Cardiac septum (tissue), 1 donor: ENCODE measurements around the gene FOXP1. TPM values are rescaled to one million over a fixed set of nuclear protein-coding genes. Genes with fewer than 3 reads are reported as not detected.

ENCODE experiments used
- DNase-seq: peaks from one replicate; pipeline ENCODE4 v3.0.0-alpha.2; 2020; ENCODE audit warnings: low spot score
- intact Hi-C: fragments of 100-400 bp; cut with DNase I; formaldehyde crosslinking; loops from one replicate; pipeline ENCODE4 v1.14.0; 2022
- total RNA-seq: library from RNA; stranded (reverse); fragmentation: NEBNext Ultra II Directional; extraction: Animal tissue kit (Norgen Biotek cat#: 25700); gene quantifications from one replicate; pipeline ENCODE4 v1.2.1, GENCODE V29; 2021
- donor health status: DM: no; HTN: no; CAD: no.

Gene FOXP1
- total RNA-seq, 1 donor from 2014 or later: 53.2 TPM

DNA sequence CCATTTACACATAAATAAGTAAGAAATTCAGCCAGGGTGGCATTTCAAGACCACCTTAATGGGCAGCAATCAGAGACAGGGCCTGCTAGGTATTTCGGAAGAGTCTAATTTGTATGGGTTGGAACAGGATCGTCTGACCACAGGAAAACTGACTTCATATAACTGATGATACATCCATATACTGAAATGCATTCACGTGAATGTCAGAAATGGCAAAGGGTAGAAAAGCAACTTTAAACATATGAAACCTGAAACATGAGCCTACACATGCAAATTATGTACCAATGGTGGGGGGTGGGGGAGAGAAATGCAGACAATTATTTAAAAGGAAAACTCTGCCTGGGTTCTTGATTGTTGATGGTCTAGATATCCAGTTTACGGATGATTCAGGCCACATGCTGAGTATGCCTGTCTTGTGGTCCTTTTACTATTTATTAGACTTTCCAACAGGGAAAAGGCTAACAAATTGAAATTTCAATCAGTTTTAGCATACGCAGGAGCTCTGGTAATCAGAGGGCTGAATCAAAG, 582.2 kb downstream of the FOXP1 start:
- no peak for DNase-seq
- intact Hi-C loops: no loop called here

DNA sequence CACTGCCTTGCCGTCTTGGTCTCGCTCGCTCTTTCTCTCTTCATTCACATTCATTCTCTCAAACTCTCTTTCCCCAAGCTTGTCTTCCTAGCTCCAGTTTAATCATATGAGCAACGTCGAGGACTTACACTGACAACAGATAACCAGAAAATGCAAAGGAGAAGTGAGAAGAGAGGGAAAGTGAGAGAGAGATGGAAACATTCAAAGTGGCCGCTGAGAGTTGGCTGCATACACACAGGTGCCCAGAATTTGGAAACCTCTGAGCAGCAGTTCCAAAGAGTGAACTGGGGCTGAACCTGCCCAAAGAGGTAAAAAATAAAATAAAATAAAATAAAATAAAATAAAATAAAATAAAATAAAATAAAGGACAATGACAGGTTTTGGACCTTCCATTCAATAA, 583.0 kb downstream of the FOXP1 start:
- intact Hi-C loops: no loop called here
- DNase-seq: no peak

DNA sequence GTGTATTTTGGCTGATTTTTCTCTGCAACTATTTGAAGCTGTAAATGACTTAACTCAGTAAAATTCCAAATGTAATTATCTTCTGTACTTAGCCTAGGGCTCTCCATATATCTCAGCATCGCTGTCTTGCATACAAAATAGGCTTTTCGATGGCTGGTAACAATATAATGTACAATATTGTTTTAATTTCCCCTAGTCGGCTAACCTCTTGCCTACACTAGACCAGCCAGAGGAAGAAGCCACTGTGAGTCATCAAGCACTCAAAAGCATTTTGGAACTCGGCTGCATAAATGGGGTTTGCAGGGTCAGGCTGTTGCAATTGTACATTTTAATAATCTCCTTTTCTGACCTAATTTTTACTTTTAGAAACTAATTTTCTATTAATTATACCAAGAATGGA, 583.8 kb downstream of the FOXP1 start:
- no peak for DNase-seq
- intact Hi-C loops: loop anchor here (10.0 kb wide), 1 partner anchor 285 kb away; no protein-coding TSS in a partner anchor

DNA sequence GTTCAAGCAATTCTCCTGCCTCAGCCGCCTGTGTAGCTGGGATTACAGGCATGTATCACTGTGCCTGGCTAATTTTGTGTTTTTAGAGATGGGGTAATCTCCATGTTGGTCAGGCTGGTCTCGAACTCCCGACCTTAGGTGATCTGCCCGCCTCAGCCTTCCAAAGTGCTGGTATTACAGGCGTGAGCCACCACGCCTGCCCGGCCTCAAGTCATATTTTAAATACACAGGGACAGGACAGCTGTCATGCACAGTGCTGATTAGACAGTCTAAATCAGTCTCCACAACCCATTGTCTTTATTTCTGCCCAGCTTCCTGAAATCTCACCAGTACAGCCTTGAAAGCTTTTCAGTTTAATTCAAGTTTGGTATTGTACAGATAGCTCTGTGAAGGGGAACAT, 587.4 kb downstream of the FOXP1 start:
- intact Hi-C loops: loop anchor here (10.0 kb wide), 1 partner anchor 281 kb away; no protein-coding TSS in a partner anchor
- DNase-seq: no peak

DNA sequence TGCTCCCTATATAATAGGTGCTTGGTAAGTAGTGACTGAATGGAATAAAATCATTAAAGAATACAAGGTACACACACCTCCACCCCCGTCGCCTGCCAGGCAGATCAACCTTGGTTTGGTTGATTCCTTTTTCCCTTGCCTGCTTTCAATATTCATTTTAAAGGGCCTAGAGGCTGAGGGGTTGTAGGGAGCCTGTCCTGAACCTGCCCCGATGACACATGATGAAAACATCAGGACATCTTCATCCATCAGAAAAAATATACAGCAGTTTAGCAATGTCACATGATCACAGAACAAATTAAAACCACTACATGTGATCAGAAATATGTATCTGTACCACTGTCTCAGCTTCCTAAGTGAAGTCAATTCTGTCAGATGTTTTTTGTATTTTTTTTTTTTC, 588.9 kb downstream of the FOXP1 start:
- DNase-seq: no peak
- intact Hi-C loops: loop anchor here (10.0 kb wide), 1 partner anchor 280 kb away; no protein-coding TSS in a partner anchor

DNA sequence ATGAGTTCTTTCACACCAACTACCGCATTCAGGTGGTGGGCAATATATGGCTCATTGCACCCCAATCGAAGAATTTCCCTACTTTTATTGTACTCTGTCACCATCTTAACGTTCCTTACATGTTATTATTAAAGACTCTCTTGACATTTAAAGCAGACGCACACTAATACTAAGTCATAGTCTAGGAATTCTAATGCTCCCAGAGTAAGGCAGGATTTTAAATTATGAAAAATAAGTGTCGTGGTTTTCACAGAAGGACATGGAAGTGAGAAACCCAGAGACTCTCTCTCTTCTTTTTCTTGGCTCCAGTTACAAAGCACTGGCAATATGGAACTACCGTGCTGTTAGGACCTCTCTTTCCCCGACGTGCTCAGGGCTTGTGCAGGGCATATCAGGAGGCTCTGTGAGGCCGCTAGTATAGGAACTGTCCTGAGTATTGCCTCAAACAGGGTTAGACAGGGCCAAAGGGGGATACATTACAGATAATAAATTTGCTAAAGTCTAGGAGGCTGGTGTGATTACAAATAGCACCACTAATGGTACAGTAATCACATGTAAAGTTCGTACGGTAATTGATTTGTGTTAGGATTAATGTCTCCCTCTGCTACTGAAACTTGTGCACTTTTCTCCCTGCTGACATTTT, 590.8 kb downstream of the FOXP1 start:
- intact Hi-C loops: loop anchor here (10.0 kb wide), 1 partner anchor 278 kb away; no protein-coding TSS in a partner anchor
- no peak for DNase-seq

DNA sequence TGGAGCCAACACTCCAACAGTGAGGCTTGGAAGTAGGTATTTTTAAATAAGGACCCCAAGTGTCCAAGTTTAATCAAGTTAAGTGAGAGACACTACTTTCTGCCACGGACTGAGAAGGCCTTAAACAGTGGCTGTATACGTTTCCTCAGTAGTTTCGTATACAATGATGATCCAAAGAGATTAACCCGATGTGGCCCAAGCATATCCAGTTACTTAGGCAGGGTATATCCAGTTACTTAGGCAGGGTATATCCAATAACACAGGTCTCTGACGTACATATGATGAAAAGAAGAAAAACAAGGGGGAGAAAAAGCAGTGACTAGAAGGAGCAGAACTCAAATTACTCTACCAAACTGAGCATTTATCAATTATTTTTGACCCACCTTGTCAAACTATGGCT, 591.4 kb downstream of the FOXP1 start:
- intact Hi-C loops: loop anchor here (10.0 kb wide), 1 partner anchor 277 kb away; no protein-coding TSS in a partner anchor
- DNase-seq: no peak

DNA sequence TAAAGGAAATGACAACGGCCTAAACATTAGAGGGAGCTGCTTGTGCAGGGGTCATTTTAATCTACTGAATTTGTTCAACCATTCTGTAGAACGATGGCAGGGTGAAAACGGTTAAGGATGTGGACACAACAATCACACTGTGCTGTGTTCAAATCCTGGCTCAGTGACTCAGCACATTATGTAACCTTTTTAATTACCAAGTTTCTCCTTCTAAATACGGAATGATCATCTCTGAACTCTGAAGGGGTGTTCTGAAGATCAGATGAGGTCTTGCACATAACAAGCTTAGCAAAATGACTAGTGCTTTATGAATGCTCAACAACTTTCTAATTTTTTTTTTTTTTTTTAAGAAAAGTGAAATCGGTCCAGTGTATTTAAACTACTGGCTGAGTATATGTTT, 592.8 kb downstream of the FOXP1 start:
- intact Hi-C loops: loop anchor here (10.0 kb wide), 1 partner anchor 276 kb away; no protein-coding TSS in a partner anchor
- DNase-seq: no peak

DNA sequence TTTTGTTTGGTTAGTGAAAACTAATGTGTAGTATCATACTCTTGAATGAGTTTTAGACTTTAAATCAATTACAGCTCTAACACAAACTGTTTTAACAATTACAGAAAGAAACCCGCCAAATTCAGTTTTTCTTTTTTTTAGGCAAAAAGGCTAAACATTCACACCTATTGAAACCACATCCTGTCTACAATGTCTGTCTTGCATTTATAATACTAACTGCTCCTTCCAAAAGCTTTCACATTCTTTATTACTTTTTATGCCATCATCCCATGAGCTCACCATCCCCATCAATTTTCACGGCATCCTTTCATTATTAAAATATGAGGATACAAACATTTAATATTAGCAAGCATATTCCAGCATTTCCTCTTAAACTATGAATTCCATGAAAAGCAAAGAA, 593.3 kb downstream of the FOXP1 start:
- no peak for DNase-seq
- intact Hi-C loops: loop anchor here (10.0 kb wide), 1 partner anchor 275 kb away; no protein-coding TSS in a partner anchor

DNA sequence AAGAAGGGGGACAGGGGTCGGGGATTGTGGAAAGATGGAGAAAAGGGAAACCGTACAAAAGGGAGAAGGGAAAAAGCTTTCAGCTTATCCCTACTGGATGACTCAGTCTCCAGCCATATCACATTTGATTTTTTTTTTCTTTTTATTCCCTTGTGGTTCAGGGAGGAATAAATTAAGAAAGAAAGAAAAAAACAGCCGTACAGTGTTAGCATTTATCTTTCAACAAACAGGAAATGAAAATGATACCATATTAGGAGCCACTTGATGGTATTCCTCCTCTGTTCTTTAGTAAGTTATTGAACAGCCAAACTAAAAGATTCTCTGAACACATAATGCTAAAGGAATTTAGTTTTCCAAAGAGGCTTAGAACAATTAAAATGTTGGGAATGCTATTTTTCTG, 594.4 kb downstream of the FOXP1 start:
- intact Hi-C loops: no loop called here
- DNase-seq: no peak

DNA sequence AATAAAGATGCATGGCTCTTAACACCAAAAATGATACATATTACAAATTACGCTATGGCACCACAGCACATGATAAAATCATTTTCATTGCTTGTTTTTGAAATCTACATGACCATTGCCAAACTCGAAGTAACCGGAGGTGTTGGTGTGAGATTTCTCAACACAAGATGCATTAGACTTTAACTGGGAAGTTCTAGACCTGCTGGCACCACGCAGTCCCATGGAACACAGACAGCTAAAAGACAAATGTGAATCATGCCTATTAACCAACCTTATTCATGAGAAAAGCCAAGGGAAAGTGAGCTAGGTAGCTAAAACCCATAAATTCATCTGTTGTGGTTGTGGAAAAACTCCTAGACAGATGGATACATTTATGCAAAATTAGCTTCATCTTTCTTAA, 595.4 kb downstream of the FOXP1 start:
- no peak for DNase-seq

DNA sequence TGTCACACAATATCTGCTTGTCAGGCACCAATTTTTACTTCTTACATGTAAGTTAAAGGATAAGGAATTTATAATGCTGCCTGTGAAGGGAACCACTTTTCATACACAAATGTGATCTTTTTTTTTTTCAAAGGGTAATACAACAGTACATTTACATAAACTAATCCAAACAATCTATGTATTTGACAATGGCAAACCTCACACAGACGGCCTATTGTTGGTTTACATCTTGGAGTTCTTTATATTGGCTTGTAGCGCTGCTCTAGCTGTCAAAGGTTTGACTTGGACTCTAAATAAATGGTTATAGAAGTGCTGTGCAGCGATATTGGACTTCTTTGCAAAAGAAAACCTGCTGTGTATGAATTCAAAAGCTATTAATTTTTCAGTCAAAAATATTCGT, 598.0 kb downstream of the FOXP1 start:
- intact Hi-C loops: no loop called here
- DNase-seq: no peak

More for the DNA sequence above, 595.4 kb downstream of the FOXP1 start:
- intact Hi-C loops: no loop called here

DNA sequence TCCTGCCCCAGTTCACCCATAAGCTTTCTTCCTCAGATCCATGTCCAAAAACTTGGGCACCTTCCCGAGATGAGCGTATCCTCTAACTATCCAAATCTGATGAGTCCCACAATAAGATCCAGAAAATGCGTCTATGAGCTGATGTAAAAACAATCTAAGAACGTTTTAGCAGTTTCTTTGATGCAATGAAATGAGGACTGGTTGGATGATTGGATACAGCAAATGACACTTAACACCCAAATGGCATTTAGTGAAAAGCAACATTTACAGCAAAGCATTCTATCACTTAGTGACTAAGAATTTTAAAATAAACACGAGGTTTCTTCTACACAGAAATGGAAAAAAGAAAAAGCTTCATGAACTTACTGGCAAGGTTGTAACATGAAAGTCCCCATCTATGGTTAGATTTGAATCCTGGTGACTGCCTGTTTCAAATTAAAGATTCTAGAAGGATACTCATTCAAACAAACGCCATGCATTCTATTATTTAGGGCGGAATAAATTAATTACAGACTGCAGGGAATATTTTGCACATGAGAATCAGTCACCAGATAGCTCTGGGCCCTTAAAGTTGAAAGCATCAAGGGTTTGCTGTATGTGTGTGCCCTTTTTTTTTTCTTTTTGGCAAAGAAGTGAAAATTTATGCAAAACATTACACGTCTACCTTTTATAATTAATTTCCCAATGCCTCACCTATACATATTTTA, 598.6 kb downstream of the FOXP1 start:
- intact Hi-C loops: loop anchor here (5.0 kb wide), 2 partner anchors 77 to 123 kb away; no protein-coding TSS in a partner anchor

DNA sequence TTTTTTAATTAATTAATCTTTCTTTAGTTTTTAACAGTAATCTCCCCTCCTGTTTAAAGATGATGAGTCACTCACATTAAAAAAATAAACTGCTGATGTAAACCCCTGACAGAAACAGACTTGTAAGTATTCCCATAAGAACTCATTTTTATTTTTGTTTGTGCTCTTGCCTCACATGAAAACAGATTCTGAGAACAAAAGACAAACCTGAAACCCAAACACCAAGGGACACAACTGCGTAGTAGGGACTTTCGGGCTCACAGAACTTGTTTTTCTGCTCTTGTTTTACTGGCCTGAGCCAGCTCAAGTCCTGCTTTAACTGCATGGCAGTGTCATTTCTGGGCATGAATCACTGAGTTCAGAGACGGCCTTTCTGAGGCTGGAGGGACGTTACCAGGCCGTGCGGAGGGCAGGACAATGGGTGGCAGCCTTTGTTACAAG, 600.8 kb downstream of the FOXP1 start:
- no peak for DNase-seq
- intact Hi-C loops: loop anchor here (5.0 kb wide), 2 partner anchors 80 to 120 kb away; no protein-coding TSS in a partner anchor

More for the DNA sequence above, 598.6 kb downstream of the FOXP1 start:
- DNase-seq: no peak

DNA sequence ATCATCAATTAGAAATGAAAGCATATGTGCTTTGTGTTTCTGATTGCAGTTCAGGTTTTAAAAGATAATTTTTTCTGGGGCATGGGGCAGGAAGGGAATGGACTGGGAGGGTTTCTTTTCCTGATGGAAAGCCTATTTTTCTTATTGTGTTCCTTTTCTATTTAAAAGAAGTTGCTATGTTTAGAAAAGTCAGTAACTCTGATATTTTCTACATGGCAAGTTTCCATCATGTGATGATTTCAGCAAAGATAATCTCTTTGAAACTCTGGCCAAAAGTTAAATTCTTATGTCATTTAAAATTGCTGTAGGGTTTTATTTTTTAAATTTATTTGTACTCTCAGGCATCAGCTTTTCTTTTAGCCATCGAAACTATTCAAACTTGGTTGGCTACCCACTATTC, 601.2 kb downstream of the FOXP1 start:
- intact Hi-C loops: loop anchor here (5.0 kb wide), 2 partner anchors 80 to 120 kb away; no protein-coding TSS in a partner anchor
- DNase-seq: no peak

DNA sequence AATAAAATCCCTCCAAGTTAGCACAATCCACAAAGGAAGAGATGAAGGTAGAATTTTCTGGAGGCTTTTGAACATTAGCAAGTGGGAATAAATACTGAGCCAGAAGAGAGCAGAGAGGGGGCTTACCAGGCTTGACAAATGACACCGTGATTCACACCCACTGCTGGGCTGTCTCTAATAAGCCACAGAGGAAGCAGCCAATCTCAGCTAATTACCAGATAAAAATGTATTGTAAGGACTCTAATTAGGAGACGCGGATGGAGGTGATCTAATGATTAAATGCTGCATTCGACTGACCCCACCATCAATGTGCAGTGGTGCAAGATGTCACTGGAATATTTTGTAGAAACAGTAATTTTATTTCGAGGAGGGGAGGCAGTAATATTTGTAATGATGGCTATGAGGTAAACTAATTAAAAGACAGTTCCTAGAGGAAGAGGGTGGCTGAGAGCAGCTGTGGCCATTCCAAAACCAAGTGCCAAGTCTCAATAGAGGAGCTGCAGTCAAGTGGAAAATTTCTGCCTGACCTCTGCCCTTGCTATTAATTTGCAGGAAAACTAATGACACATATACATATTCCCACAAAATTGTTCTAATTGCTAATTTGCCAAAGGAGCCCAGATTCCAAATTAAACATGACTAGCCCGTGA, 602.2 kb downstream of the FOXP1 start:
- intact Hi-C loops: loop anchor here (5.0 kb wide), 2 partner anchors 81 to 119 kb away; no protein-coding TSS in a partner anchor
- DNase-seq: no peak

DNA sequence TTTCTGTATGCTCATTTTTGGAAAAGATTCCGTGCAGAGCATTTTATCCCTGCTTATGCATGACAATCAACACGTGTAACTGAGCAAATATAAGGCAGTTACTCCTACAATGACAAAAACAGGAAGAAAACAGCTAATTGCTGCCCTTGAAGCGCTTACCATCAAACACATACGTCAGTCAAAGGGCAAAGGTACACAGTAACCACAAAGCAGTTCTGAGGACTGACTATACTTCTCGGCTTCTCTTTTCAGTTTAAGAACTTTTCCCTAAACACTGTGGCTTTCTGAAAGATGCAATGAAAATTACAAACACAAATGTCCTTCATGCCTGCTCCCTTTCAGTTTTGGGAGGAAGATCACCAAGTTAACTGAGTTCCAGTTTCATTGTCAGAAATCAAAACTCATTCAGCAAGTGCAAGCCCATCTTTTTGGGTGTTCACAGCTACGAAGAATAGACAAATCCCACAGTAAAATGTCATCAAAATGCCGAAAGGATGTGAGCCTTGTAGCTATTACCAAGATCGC, 602.8 kb downstream of the FOXP1 start:
- no peak for DNase-seq
- intact Hi-C loops: loop anchor here (5.0 kb wide), 2 partner anchors 82 to 118 kb away; no protein-coding TSS in a partner anchor

DNA sequence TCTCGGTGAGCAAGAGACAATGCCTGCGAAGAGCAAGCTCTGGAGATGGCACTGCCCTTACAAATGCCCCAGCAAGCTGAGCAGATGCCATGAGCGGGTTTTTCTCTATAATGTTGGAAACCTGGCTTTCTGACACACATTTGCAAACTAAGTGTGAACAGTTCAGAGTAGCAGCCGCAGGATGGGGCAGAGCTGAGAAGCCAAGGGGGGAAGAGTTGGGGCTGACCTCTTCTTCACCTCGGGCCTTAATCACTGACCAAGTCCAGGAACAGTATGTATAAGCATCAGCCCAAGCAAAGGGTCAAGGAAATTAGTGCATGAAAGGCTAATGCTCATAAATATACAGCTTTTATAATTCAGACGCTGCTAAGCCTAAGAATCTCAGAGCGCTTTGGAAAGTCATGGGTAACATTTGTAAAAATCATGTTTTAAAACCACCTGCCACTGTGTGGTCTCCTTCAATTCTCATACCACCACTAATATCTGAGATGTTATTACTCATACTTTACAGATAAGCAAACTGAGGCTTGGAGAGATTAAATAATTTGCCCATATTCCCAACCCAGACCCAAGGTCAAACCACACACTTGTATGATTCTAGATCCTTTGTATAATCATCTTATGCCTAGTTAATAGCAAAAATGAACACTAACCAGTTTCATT, 603.4 kb downstream of the FOXP1 start:
- intact Hi-C loops: loop anchor here (5.0 kb wide), 2 partner anchors 82 to 118 kb away; no protein-coding TSS in a partner anchor
- DNase-seq: no peak

DNA sequence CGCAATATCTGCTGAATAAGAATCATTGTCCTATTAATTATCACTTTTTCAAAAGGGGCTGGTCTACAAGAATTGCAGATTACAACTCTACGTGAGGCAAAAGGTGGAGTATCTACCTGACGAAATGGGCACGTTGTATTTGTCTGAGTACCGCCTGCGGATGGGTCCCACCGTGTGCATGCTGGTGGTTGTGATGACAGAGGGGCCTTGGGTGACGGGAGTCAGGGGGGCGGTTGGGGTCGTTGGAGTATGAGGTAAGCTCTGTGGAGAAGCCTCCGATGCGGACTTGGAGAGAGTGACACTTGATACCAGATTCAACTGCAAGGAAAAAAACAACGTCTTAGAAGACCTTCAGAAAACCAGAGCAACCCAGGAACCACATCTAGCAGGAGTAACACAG, 605.8 kb downstream of the FOXP1 start:
- DNase-seq: no peak
- intact Hi-C loops: no loop called here
